Activated T-cell treated with anti-CD3 and anti-CD28 coated beads for 48 hours (primary cell): ENCODE data around the gene AMBP.

Source experiments
- DNase-seq: peaks from one replicate; pipeline ENCODE4 v3.0.0-alpha.2; 2020; ENCODE audit warnings: low read depth

AMBP gene

DNA sequence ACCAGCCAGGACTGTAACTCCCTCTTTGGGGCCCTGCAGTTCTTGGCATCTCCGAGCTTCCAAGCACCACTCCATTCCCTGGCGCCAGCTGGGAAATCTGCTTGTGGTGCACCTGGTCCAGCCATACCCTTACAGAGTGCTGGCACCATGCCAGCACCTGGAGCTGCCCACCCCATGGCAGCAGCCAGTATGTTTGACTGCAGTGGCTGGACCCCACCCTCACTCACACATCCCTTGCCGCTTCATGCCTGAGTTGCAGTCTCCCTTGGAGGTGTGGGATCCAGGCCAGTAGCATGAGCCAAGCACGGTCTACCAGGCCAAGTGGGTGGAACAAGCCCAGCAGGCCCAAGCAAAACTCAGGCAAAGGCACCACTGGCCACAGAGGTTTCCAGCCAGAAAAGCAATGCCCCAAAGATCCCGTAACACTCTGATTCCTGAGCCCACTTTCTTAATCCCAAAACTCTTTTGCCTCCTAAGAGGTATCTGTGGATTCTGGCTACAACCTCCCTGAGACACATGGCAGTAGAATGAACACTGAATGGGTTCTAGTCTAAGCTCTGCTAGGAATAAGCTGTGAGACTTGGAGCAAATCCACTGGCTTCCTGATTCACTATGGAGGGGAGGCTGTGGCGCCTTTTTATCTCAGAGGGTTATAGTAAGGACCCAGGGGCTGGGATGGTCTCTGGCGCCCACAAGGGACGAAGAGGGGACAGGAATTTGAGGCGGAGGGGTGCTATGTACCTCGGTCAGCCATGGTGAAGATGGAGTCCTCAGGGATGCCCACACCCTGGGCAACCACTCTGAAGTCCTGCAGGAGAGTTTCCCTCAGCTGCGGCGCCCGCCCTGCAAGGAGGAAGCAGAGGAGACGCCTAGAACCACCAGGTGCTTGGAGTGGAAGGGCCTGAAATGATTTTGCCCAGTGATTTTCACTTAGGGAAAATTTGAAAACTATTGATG lies 5.6 kb downstream of the AMBP start:
- no peak for DNase-seq

DNA sequence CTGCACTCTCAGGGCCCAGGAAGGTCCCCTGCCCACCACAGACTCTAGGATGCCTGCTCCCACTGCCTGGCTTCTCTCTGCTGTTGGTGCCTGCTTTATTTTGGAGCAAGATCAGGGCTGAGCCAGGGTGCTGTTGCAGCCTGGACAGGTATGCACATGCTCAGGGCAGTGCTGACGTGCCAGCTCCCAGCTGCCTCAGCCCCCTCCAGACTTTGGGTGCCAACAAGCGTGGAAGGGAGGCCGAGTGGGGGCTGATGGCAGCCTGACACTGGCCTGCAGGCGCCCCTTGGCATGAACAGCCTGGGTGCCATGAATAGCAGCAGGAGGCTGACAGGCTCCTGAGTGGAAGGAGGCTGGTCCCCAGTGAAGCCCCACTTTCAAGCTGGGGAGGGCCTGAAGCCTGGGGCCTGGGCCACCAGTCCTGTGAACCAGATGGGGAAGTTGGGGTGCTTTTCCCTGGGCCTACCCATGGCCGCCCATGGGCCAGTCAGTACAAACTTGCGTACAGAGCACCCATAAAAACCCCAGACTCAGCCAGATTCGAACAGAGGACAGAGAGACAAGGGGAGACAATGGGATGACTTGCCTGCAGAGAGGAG lies 6.8 kb downstream of the AMBP start:
- no peak for DNase-seq

DNA sequence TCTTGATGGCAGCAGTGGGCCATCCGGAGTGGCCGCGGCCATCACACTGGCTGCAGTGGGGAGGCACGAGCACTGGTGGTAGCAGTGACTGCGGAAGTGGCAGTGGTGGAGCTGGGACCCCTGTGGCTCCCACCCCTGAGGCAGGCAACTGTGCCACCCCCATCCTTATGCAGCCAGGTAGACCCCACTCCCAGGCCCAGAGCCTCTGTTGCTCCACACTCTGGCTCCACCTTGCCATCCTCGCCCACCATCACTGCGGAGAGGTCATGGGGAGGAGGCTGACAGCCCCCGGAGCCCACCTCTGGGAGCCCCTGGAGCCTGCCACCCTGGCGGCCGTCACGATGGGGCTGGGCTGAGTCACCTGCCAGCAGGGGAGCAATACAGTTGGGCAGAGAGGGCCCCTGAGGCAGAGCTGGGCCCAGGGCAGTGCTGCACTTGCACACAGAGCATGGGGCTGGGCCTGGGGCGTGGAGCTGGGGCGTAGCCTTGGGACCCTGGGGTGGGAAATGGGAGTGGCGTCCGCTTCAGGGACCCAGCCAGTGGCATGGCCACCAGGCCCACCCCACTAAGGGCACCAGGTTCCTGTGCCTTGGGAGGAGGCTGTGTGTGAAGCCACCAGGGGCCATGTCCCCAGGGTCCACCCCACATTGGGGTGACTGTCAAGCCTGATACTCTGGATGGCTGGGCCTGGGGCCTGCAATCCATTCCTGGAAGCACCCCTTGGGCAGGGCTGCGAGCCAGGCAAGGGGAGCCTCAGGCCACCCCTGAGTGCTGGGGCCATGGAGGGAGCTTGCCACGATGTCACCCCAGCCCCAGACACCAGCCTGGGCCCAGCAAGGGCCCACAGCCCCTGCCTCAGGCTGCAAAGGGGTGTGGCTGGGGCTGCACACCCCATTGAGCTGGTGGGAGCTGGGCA lies 7.7 kb downstream of the AMBP start:
- no peak for DNase-seq

DNA sequence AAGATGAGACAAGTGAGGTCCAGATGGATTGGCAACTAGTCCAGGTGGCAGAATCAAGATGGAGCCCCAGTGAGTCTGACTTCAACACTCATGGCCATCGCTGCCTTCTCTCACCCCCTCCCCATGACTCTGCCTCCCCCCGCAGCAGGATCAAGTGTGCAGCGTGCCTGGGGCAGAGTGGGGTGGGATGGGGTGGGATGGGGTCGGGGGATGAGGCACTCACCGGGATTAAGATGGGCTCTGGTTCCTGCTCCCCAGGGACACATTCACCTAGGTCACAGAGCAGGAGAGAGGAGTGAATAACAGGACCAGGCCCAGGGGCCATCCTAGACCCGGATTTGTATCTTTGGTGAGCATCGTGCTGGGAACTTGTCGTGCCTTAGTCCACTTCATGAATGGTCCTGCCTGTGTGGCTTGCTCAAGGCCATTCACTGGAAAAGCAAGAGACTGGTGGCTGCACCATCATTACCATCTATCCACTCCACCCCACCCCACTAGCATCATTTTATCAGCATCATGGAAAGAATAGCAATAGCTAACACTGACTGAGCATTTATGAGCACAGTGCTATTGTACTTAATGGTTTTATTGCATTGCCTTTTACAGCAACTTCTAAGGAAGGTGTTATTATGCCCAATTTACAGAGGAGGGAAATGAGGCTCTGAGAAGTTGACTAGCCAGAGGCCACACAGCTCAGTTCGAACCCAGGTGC lies 8.5 kb downstream of the AMBP start:
- DNase-seq = no peak

DNA sequence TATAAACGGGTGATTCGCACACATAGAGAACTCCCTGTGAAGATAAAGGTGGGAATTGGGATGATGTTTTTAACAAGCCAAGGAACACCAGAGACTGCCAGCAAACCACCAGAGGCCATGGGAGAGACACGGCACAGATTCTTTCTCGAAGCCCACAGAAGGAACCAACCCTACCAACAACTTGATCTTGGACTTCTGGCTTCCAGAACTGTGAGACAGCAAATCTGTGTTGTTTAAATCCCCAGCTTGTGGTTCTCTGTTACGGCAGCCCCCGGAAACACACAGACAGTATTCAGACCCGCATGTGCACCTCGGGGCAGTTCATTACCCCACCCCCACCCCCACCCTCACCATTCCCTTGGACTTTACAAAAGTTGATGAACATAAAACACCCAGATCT lies 12.8 kb downstream of the AMBP start:
- DNase-seq = no peak

DNA sequence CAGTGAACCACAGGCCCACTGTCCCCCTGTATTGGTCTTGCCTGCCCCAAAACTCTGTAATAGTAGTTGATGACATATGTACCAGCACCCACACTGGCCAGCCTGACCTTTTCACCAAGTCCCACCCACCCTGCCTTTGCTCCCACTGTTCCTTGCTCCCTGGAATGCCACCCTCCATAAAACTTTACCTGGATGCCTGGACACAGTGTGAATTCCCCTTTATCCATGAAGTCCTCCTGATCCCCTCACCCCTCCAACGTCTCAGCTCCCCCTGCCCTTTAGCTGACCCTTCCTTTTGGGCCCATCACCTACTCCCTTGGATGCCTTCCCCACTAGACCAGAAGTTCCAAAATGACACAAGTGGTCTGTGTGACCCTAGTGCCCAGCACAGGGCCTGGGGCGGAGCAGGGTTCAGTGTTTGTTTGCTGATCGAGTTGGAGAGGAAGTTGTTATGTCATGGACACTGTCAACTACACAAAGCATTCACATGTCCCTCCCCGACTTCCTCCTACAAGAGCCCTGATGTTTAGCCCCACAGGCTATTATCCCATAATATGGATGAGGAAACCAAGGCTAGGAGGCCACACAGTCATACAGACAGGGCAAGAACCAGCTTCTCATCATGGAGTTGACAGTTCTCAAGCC lies 16.1 kb downstream of the AMBP start:
- DNase-seq = no peak

DNA sequence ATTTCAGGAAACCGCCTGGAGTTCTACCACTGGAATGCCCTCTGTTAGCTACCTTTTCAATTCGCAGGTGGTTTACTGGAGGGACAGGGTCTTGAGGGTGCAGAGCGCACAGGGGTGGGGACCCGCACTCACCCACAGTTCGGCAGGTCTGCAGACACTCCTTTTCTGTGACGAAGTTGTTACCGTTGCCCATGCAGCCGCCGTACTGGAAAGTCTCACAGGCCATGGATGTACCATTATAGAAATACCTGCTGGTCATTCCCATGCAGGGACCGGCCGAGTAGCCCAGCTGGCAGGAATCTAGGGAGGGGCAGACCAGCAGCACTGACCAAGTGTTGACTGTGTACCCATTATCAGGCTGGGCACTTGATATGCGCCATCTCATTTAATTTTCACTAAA lies 16.8 kb downstream of the AMBP start:
- no peak for DNase-seq

DNA sequence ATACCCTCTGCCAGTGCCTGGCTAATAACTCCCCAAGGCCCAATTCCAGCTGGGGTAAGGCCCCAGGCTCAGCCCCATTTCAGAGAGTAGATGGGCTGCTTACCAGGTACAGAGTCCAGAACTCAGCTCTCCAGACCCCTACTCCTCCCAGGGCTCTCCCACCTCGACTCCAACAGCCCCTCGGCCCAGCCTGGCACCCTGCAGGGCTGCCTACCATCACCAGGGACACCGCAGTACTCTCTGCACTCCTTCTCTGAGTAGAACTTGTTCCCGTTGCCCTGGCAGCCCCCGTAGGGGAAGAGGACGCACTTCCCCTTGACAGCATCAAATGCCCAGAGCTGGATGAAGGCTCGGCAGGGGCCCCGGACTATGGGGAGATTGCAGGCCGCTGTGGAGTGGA lies 17.4 kb downstream of the AMBP start:
- DNase-seq = no peak

DNA sequence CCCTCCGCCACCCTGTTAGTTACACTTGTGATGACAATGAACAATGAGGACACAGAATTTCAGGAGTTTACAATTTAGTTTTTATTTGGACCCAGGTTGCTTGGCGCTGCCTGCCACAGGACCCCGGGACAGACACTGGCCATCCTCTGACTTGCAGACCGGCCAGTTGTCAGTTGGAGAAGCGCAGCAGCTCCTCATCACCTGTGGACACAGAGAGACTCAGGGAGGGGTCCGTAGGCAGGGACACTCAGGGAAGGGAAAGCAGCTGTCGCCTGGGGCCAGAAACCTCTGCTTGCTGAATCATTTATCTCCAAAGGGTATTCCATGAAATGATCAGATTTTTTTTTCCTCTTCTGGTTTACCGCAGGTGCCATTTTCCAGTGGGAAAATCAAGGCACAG lies 18.0 kb downstream of the AMBP start:
- no peak for DNase-seq

DNA sequence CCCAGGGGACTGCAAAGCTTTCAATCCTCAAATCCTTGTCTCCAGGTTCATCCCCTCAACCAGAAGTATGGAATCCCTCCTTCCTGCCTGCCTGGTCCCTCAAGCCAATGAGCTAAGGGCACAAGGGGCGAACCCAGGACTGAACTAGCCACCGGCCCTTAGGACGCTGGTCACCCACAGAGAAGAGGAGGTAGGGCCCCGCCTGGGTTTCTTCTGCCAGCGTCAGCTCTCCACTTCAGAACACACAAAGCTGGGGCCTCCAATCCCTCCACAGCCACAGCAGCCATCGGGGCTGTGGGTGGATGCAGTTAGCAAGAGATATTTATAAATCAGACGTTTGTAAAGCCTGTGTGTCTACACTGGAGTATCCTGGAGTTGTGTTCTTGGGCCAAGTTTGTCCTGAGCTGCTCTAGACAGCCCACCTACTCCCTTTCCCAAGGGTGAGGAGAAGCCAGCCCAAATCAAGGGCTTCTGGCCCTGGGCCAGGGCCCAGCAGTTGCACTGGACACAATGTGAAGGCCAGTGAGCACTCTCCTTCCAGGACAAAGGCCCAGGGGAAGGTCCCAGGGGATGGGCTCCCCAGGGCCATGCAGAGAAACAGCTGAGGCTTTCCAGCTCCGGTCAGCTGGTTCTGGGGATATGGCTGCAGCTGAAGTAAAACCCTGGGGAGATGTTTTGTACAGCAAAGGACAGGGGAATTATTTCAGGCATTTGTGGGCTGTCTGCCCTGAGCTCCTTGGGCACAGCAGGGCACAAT lies 18.9 kb downstream of the AMBP start:
- no peak for DNase-seq

DNA sequence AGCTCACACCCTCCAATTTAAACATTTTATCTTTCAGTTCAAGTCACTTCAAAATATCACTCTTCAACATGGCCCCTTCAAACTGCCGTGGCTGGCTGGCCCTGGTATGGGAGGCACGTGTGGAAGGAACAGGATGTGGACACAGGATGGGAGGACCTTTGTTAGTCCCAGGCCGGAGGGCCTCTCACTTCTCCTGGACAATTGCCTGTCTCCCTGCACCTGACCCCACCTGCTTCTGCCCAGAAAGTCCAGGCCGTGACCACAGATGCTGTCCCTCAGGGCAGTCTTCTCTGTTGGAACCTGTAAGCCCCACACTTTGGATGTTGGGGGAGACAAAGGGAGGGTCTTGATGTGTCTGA lies 19.4 kb downstream of the AMBP start:
- no peak for DNase-seq

DNA sequence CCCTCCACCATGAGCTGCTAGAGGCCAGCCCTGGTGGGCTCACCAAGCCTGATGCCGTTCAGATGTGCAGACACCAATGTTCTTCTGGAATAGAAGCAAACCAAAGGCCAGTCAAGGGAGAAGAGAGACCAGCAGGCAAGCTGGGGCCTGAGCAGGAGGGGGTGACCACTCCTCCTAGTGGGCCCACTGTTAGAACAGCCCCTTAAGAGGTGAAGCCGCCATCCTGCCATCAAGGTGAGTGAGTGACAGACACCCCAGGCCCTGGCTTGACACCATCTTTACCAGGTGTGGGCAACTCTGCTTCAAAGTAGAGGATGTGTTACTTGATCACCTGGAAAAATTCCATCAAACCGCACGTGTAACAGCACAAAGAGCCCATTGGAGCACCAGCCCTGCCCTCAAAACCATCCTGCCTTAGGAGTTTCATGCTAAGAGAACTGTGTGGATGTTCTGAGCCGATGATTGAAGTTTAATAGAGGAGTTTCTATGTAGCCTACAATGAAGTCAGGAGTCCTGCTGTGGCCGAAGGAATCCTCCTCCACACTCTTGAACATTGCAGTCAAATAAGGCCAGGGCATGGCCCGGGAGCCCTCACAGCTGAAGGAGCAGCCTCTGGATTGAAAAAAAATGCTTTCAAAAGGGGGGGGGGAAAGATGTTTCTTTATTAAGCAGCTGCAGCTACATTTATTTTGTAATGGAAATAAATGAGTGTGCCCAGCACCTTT lies 20.8 kb downstream of the AMBP start:
- no peak for DNase-seq

DNA sequence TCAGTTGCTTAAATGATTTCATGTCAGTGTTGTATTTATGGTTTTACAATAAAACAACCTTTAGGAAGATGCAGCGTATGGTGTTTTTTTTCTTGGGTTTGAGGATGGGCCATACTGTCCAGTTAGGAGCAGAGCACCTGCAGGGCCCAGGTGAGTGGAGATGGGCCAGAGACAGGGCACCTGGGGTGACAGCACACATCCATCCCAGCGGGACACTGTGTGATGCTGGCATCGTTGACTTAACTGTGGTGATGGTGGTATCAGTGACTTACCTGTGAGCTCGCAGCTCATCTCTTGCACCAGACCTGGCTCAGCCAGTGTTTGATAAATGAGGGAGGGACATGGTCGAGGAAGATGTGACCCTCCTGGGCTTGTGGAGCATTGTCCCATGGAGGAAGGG lies 21.6 kb downstream of the AMBP start:
- DNase-seq = no peak

DNA sequence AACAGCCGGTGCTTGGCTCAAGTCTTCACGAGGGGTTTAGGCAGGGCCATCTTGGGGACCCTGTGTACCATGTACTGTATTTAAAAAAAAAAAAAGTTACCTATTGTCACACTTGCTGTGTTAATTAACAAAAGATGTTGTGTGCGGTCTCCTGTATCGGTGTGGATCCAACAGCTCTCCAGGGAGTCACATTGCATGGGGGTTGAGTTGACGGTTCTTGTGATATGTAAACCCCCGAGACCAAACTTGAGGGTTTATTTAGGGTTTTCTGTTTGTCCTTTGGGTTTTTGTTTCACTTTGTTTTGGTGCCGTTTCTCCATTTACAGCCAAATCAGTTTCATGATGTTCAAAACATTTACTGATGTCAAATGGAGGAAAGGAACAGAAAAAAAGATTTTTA lies 22.2 kb downstream of the AMBP start:
- DNase-seq = no peak

DNA sequence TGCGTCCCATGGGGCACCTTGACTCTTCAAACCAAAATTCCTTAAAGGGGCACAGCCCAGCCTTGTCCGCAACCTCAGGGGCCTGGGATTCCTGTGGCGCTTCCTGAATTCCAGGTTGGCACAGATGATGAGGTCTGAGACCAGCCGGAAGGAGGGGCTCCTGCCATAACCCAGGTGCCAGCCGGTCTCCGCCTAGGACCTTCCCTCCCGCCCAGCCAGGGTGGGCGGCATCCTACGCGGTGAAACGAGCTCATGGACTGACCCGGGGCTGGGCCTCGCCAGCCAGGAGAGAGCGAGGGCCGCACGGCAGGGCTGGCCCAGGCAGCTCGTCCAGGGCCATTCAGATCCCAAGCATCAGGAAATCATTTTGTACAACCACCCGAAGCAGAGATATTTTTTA lies 23.0 kb downstream of the AMBP start:
- DNase-seq = no peak

DNA sequence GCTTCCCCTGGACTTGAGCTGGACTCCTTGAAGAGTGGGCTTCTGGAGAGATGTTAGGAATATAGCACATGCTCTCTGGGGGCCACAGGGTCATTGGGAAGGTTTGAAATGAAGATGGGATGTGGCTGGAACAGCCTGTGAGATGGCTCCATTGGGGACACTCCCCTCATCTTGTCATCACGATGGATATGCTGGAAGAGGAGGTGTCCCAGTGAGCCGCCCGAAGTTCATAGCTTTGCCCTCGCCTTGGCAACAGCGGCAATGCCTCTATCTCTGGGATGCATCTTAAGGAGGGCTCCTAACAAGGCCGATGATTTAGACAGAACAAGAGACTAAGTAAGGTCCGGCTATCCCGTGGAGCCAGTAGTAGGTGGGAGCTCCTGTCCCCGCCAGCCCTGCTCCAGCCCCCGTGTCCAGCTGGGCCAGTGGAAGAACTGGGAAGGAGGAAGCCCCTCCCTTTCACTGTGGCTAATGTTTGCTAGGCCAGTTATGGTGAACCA lies 23.9 kb downstream of the AMBP start:
- no peak for DNase-seq

DNA sequence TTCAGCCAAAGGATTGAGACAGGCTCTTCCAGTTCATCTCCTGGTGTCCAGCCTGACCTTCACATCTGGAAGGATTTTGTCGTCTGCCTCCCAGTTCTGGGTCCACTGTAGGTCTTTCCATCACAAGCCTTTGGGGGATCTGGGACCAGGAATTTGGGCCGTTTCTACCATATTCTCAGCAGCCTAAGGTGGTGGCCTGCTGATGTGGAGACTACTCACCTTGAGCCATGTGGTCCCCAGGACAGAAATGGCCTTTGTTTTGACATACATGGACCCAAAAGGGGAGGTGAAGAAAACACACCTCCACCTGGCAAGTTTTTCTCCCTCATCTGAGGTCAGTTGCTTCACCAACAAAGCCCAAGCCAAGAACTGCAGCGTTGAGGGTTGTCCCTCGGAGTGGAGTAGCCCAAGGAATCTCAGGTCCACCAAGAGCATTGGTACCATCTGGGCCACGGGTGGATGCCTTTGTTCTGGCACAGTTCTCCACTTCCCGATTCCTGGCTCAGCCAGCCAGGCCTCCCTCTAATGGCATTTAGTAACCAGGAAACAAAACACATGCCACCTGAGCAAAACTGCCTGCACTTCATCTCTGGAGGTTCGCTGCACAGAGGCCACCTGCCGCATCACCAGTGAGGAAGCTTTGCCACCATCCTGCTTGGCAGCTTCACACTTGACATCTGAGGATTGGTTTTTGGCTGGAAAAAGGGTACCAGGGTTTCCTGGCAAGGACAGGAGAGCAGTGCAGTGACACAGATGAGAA lies 24.7 kb downstream of the AMBP start:
- DNase-seq = no peak

DNA sequence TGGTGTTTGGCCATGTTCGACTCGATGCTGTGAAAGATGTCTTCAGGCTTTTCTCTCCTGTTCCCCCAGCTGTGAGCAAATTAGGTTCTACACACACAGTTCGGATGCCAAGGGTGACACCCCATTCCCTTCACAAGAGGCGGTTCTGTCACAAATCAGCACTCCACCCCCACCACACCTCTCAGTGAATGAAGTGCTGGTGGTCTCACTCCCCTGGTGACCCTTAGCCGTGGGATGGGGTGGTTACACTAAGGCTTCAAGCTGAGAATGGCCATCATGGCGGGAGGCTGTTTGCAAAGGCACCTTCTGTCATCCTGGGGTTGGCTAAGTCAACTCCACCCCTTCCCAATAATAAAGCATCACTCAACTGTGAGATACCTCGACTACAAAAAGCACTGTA lies 26.4 kb downstream of the AMBP start:
- DNase-seq = no peak

DNA sequence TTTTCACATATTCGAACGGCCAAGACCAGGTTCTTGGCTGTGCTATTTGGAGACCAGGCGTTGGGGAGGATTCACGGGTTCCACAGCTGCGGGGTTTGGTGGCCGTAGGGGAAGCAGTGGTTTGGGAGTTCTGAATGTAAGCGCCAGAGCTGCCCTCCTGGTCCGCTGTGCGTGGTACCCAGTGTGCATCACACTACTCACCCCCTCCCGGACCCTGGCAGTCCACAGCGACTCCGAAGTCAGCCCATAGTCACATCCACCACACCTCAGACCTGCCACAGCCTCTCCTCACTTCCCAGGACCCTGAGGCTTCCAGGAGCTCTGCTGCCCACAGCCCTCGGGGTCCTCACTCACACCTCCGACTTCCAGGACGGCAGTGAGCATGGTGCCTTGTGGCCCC lies 26.8 kb downstream of the AMBP start:
- no peak for DNase-seq
